Thyroid gland (tissue), 4 donors: ENCODE measurements around the gene NR2C2AP. TPM values are rescaled to one million over a fixed set of nuclear protein-coding genes. Genes with fewer than 3 reads are reported as not detected.
A peak's percentile ranks its signal among the peaks of the same experiment; 100 is the strongest.
"Not testable (repeated sequence)": the region's sequence is repeated elsewhere in the genome, so short reads cannot be mapped to it uniquely, and the experiment has no call there.

Experiments
- DNase-seq, 2 donors: peaks; one replicate each; pipeline ENCODE4 v3.0.0-alpha.2; 2019
- H3K27ac ChIP-seq, 3 donors: fragments of 200-600 bp; sonication (generic); 1 replicate in 2 of 3; 2 replicates in 1 of 3; pipeline ENCODE4 v1.5.1; 2016 to 2019; ENCODE audit warnings: mild to moderate bottlenecking in 1 of 3, moderate library complexity in 1 of 3
- H3K27me3 ChIP-seq: fragments of 200-600 bp; sonication (generic); one replicate; pipeline ENCODE4 v1.5.1; 2019
- H3K36me3 ChIP-seq, 2 donors: fragments of 200-600 bp; sonication (generic); one replicate each; pipeline ENCODE4 v1.5.1; 2016 to 2019
- H3K4me1 ChIP-seq, 2 donors: fragments of 200-600 bp; sonication (generic); one replicate each; pipeline ENCODE4 v1.5.1; 2017 to 2019
- H3K4me3 ChIP-seq, 3 donors: fragments of 200-600 bp; sonication (generic); replicated peaks in 1 of 3; 1 replicate in 2 of 3; 2 replicates in 1 of 3; pipeline ENCODE4 v1.5.1; 2016; ENCODE audit warnings: mild to moderate bottlenecking in 1 of 3
- H3K9me3 ChIP-seq: fragments of 200-600 bp; sonication (generic); one replicate; pipeline ENCODE4 v1.5.1; 2017
- CTCF ChIP-seq, 6 experiments: fragments of 200-600 bp in 3 of 6; fragments of 450-650 bp in 3 of 6; sonication (generic) in 3 of 6; IDR thresholded peaks; one replicate each; pipeline ENCODE4 v1.5.1; 2016 to 2019; ENCODE audit warnings: antibody characterized with exemption in 6 of 6, mild to moderate bottlenecking in 2 of 6, inconsistent platforms in 1 of 6, moderate library complexity in 1 of 6
- POLR2A ChIP-seq, 2 donors: fragments of 450-650 bp; IDR thresholded peaks; one replicate each; pipeline ENCODE4 v1.6.1; 2017; ENCODE audit warnings: antibody characterized with exemption in 2 of 2, mild to moderate bottlenecking in 2 of 2, moderate library complexity in 1 of 2
- WGBS, 2 donors: methylation state at CpG; one replicate each; pipeline ENCODE4 v1.1.5; 2017; 5-methylcytosine and 5-hydroxymethylcytosine counted together
- intact Hi-C: fragments of 100-400 bp; cut with DNase I; formaldehyde crosslinking; loops from one replicate; pipeline ENCODE4 v1.15.1; 2023
- total RNA-seq, 4 donors: library from RNA; depleted of rRNA; stranded (reverse); fragments of >200 nt; gene quantifications; one replicate each; pipeline ENCODE4 v1.2.3, GENCODE V29; 2016

NR2C2AP gene
- total RNA-seq, 4 donors from 2014 or later: 6.6 to 16.8 (median 7.6) TPM

DNA sequence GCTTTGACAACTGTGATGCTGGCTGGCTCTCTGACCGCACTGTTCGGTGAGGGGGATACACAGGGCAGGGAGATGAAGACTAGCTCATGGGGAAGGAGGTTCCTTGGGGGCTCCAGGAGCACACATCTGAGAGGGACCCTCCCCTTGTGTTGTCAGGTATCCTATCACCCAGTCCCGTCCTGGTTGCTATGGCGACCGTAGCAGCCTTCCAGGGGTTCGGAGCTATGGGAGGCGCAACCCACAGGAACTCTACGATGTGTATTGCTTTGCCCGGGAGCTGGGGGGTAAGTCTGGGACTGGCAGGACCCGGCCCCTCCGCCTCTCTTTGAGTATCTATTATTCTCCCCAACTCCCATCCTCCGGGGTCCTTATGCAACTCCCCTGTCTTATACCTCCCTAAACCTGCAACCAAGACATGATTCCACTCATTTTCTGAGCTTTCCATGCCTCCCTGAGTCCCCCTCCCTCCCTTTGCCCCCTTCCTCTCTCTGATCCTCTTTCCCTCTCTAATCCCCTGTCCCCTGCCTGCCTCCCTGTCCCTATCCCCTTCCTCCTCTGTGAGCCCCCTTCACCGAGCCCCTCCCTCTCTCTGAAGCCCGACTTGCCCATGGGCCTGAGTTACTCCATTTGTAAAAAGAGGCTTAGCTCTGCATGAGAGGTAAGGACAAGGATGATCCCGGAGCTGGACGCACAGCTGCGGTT, 21.1 kb upstream of the NR2C2AP start:
- TF ChIP-seq CTCF (IDR thresholded peaks at IDR 0.05) (no peak), POLR2A (IDR thresholded peaks at IDR 0.05) (no peak)
- intact Hi-C loops: loop anchor here (10.0 kb wide), 1 partner anchor 80 kb away; no protein-coding TSS in a partner anchor
- H3K4me3 ChIP-seq: peak overlapping the region in 1 of 3 donors; percentile 28
- no peaks in the 10 kb centered on the region for H3K27me3 ChIP-seq
- no peak overlapping the region for H3K27ac ChIP-seq
- WGBS, 2 donors: 65 to 68% methylated on average over 16 to 17 of the region's 17 CpGs
- H3K4me1 ChIP-seq: peaks cover 0 to 8% of the 10 kb centered on the region in 2 donors
- H3K9me3 ChIP-seq: no peaks in the 10 kb centered on the region
- DNase-seq: no peak
- no peaks in the 10 kb centered on the region for H3K36me3 ChIP-seq

- no peak overlapping the region for H3K27ac ChIP-seq
- peaks cover 0 to 8% of the 10 kb centered on the region in 2 donors for H3K4me1 ChIP-seq
- H3K4me3 ChIP-seq: no peak overlapping the region
- no peaks in the 10 kb centered on the region for H3K36me3 ChIP-seq
- intact Hi-C loops: loop anchor here (10.0 kb wide), 1 partner anchor 79 kb away; no protein-coding TSS in a partner anchor
- H3K9me3 ChIP-seq: no peaks in the 10 kb centered on the region
- WGBS, 2 donors: 89 to 91% methylated on average over 6 of the region's 6 CpGs
- TF ChIP-seq POLR2A (IDR thresholded peaks at IDR 0.05): no peak
- H3K27me3 ChIP-seq: no peaks in the 10 kb centered on the region
- DNase-seq: no peak
Measured at GRCh38 chr19:19223636-19224035, 20.4 kb upstream of the NR2C2AP start.

- Histone ChIP-seq H3K4me3 (no peak overlapping the region), H3K4me1 (peaks cover 0 to 8% of the 10 kb centered on the region in 2 donors), H3K27ac (no peak overlapping the region), H3K36me3 (no peaks in the 10 kb centered on the region), H3K9me3 (no peaks in the 10 kb centered on the region), H3K27me3 (no peaks in the 10 kb centered on the region)
- intact Hi-C loops: loop anchor here (10.0 kb wide), 1 partner anchor 78 kb away; no protein-coding TSS in a partner anchor
- no peak for TF ChIP-seq CTCF (IDR thresholded peaks at IDR 0.05)
- TF ChIP-seq POLR2A (IDR thresholded peaks at IDR 0.05): no peak
- WGBS, 2 donors: 86% methylated on average over 5 of the region's 5 CpGs
- no peak for DNase-seq
Measured at GRCh38 chr19:19223060-19223459, 19.8 kb upstream of the NR2C2AP start.

DNA sequence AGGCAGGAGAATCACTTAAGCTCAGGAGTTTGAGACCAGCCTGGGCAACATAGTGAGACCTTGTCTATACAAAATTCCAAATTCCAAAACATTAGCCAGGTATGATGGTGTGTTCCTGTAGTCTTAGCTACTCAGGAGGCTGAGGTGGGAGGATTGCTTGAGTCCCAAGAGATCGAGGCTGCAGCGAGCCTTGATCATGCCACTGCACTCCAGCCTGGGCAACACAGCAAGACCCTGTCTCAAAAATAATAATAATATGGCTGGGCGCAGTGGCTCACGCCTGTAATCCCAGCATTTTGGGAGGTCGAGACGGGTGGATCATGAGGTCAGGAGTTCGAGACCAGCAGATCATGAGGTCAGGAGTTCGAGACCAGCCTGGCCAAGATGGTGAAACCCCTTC, 17.8 kb upstream of the NR2C2AP start:
- DNase-seq, H3K27me3 ChIP-seq, H3K36me3 ChIP-seq, H3K4me3 ChIP-seq, H3K27ac ChIP-seq, H3K4me1 ChIP-seq, H3K9me3 ChIP-seq: not testable (repeated sequence)
- WGBS, 2 donors: 82 to 94% methylated on average over 8 of the region's 8 CpGs
- intact Hi-C loops: loop anchor here (10.0 kb wide), 1 partner anchor 76 kb away; no protein-coding TSS in a partner anchor

GRCh38 chr19:19218911-19219310, 15.7 kb upstream of the NR2C2AP start:
- H3K9me3 ChIP-seq: no peaks in the 10 kb centered on the region
- no peak for DNase-seq
- TF ChIP-seq CTCF (IDR thresholded peaks at IDR 0.05): no peak
- no peak for TF ChIP-seq POLR2A (IDR thresholded peaks at IDR 0.05)
- H3K4me1 ChIP-seq: no peaks in the 10 kb centered on the region
- WGBS, 2 donors: 83 to 88% methylated on average over 5 to 19 of the region's 21 CpGs
- H3K27ac ChIP-seq: no peak overlapping the region
- intact Hi-C loops: no loop called here
- H3K36me3 ChIP-seq: no peaks in the 10 kb centered on the region
- H3K4me3 ChIP-seq: no peak overlapping the region
- H3K27me3 ChIP-seq: no peaks in the 10 kb centered on the region

DNA sequence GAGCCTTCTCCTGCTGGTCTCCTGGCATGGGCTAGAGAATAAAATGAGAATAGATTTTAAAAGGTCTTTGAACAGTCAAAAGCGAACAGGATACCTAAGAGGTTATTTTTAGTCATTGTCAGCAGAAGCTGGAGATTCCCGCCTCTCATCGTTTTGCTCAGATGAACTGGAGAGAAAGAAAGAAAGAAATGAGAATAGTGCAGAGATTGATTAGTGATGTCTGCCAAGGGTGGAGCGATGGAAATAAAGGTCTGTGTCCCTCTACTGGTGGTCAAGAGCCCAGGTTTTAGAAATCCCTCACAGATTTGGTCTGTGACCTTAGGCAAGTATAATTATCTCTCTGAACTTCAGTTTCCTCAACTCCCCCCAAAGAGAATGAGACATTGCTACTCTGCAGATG, 13.9 kb upstream of the NR2C2AP start:
- intact Hi-C loops: no loop called here
- WGBS, 2 donors: 59 to 65% methylated on average over 4 of the region's 4 CpGs
- Histone ChIP-seq H3K27ac (no peak overlapping the region), H3K4me3 (no peak overlapping the region), H3K27me3 (no peaks in the 10 kb centered on the region), H3K36me3 (no peaks in the 10 kb centered on the region), H3K9me3 (no peaks in the 10 kb centered on the region), H3K4me1 (no peaks in the 10 kb centered on the region)
- TF ChIP-seq POLR2A (IDR thresholded peaks at IDR 0.05) (no peak), CTCF (IDR thresholded peaks at IDR 0.05) (no peak)
- DNase-seq: no peak
